Measurements from ENCODE around the gene KRTAP5-3. TPM values are rescaled to one million over a fixed set of nuclear protein-coding genes. Genes with fewer than 3 reads are reported as not detected.

KRTAP5-3 gene
- total and polyA plus RNA-seq, 12 donors, result not detected

GRCh38 chr11:1641096-1641495 lies 32.8 kb upstream of the KRTAP5-3 start:
- Histone ChIP-seq H3K9me3 (no peaks in the 10 kb centered on the region), H3K4me1 (peaks cover 0 to 28% (median 15%) of the 10 kb centered on the region in 9 donors), H3K27ac (no peak overlapping the region), H3K36me3 (no peaks in the 10 kb centered on the region), H3K4me3 (no peak overlapping the region), H3K27me3 (peaks cover 0 to 28% (median 16%) of the 10 kb centered on the region in 7 donors)
- ATAC-seq, result no peak
- TF ChIP-seq, protein P1, sequence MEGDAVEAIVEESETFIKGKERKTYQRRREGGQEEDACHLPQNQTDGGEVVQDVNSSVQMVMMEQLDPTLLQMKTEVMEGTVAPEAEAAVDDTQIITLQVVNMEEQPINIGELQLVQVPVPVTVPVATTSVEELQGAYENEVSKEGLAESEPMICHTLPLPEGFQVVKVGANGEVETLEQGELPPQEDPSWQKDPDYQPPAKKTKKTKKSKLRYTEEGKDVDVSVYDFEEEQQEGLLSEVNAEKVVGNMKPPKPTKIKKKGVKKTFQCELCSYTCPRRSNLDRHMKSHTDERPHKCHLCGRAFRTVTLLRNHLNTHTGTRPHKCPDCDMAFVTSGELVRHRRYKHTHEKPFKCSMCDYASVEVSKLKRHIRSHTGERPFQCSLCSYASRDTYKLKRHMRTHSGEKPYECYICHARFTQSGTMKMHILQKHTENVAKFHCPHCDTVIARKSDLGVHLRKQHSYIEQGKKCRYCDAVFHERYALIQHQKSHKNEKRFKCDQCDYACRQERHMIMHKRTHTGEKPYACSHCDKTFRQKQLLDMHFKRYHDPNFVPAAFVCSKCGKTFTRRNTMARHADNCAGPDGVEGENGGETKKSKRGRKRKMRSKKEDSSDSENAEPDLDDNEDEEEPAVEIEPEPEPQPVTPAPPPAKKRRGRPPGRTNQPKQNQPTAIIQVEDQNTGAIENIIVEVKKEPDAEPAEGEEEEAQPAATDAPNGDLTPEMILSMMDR (IDR thresholded peaks at IDR 0.05), result no peak
- intact Hi-C loops (cut with DNase I), result loop anchor here in 1 of 10 donors (10.0 kb wide), 1 partner anchor 514 kb away; no protein-coding TSS in a partner anchor
- DNase-seq, result no peak
- 87 to 92% methylated on average over 15 of the region's 15 CpGs for WGBS, 2 donors

GRCh38 chr11:1640076-1640946 lies 32.0 kb upstream of the KRTAP5-3 start:
- Histone ChIP-seq H3K27ac (peak overlapping the region in 3 of 10 donors; percentile 62 to 69 (median 68)), H3K4me3 (no peak overlapping the region), H3K4me1 (peaks cover 0 to 28% (median 15%) of the 10 kb centered on the region in 9 donors), H3K9me3 (no peaks in the 10 kb centered on the region), H3K36me3 (no peaks in the 10 kb centered on the region), H3K27me3 (peaks cover 0 to 28% (median 16%) of the 10 kb centered on the region in 7 donors)
- TF ChIP-seq, protein P1 (IDR thresholded peaks at IDR 0.05), result peak; percentile 60 to 90 (median 78)
- DNase-seq, result no peak
- intact Hi-C loops (cut with DNase I), result loop anchor here in 1 of 10 donors (10.0 kb wide), 1 partner anchor 514 kb away; no protein-coding TSS in a partner anchor
- peak; percentile 39 to 56 (median 46) for ATAC-seq
- 49 to 59% methylated on average over 32 of the region's 32 CpGs for WGBS, 2 donors

DNA sequence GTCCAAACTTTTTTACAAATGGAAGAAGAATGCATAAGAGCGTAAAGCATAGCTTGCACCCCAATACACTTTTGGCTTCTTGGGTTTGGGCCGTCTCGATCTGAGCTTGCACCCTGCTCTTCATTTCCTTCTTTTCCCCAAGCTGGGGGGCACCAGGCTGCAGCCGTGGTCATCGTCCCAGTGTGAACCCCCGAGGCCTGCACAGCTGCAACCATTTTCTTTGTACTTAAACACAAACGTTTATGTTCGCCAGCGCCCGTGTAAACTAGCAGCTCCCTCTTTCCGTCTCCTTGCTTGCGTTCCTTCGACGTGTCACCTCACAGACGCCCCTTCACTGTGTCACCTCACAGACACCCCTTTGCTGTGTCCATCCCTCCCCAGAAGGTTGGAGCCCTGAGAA lies 31.4 kb upstream of the KRTAP5-3 start:
- TF ChIP-seq, protein P1 (IDR thresholded peaks at IDR 0.05), result no peak
- ATAC-seq (no peak), DNase-seq (no peak)
- Histone ChIP-seq H3K36me3 (no peaks in the 10 kb centered on the region), H3K4me1 (peaks cover 0 to 28% (median 15%) of the 10 kb centered on the region in 9 donors), H3K27me3 (peaks cover 0 to 28% (median 16%) of the 10 kb centered on the region in 7 donors), H3K4me3 (peak overlapping the region in 2 of 10 donors; percentile 8 to 13), H3K27ac (peak overlapping the region in 6 of 10 donors; percentile 52 to 75 (median 65)), H3K9me3 (no peaks in the 10 kb centered on the region)
- intact Hi-C loops (cut with DNase I), result loop anchor here in 1 of 10 donors (10.0 kb wide), 1 partner anchor 515 kb away; no protein-coding TSS in a partner anchor
- WGBS, 2 donors, result 58 to 59% methylated on average over 15 of the region's 15 CpGs

GRCh38 chr11:1639102-1639620 lies 30.9 kb upstream of the KRTAP5-3 start:
- WGBS, 2 donors, result 51 to 62% methylated on average over 18 of the region's 18 CpGs
- DNase-seq (peak; percentile 47 to 81), ATAC-seq (peak; percentile 43 to 91 (median 84))
- peaks cover 0 to 28% (median 16%) of the 10 kb centered on the region in 7 donors for H3K27me3 ChIP-seq
- intact Hi-C loops (cut with DNase I), result no loop called here
- no peaks in the 10 kb centered on the region for H3K9me3 ChIP-seq
- peak overlapping the region in 7 of 10 donors; percentile 51 to 75 (median 62) for H3K27ac ChIP-seq
- peak overlapping the region in 3 of 10 donors; percentile 8 to 20 (median 13) for H3K4me3 ChIP-seq
- TF ChIP-seq, protein P1 (IDR thresholded peaks at IDR 0.05), result no peak
- H3K36me3 ChIP-seq, result no peaks in the 10 kb centered on the region
- peaks cover 0 to 28% (median 15%) of the 10 kb centered on the region in 9 donors for H3K4me1 ChIP-seq
